K562 (cell line): Measurements from ENCODE around the gene GNG3. TPM values are rescaled to one million over a fixed set of nuclear protein-coding genes. Genes with fewer than 3 reads are reported as not detected.

Experiments
- ATAC-seq: fragments of 200-7000 bp; cut with Tn5 transposase; 3 replicates; pipeline ENCODE4 v1.9.1; 2020; ENCODE audit warnings: moderate library complexity
- BruUV-seq: library from RNA; stranded (reverse); fragments of 400-500 nt; replicated peaks from 2 replicates; lab custom pipeline; 2021; lab: Mats Ljungman, UMichigan
- CTCF ChIA-PET: fragments of 300-600 bp; formaldehyde crosslinking; extraction: SDS; loops from one replicate; lab custom pipeline; 2021; ENCODE audit warnings: low intra/inter-chr PET ratio; lab: Yijun Ruan, JAX
- POLR2A ChIA-PET: fragments of 300-600, 350-650 bp; sonication (Branson Sonifier 250); formaldehyde crosslinking; extraction: SDS; loops from one replicate; lab custom pipeline; 2021; ENCODE audit warnings: antibody characterized with exemption, inconsistent platforms; lab: Yijun Ruan, JAX
- DNase-seq, 4 experiments: peaks; one replicate each; pipeline versions ENCODE4 v3.0.0 to v3.0.0-alpha.2; 2011 to 2018; ENCODE audit warnings: low spot score in 3 of 4, mixed read lengths in 3 of 4; ENCODE audit errors: extremely low read depth in 1 of 4
- FAIRE-seq: peaks from 2 replicates; lab custom pipeline; 2011; peaks lifted over from hg19 to GRCh38; lab: Jason Lieb, UNC
- H2AFZ ChIP-seq: 2 replicates; pipeline ENCODE4 v1.6.0; 2011; ENCODE audit warnings: low read depth, low read length, control low read depth, inconsistent platforms
- H3K27ac ChIP-seq: fragments of 200-600 bp; 3 replicates; pipeline ENCODE4 v1.8.0; 2011; ENCODE audit warnings: low read depth, mild to moderate bottlenecking, control low read depth, inconsistent platforms, low read length, moderate library complexity, mixed read lengths; ENCODE audit errors: extremely low read depth
- H3K27me3 ChIP-seq, 2 experiments: fragments of 300-600 bp in 1 of 2; 2 replicates in 1 of 2; 3 replicates in 1 of 2; pipeline versions ENCODE4 v1.6.0 to v1.8.0; 2011; ENCODE audit warnings: inconsistent platforms in 2 of 2, low read length in 2 of 2, mild to moderate bottlenecking in 1 of 2, mixed read lengths in 1 of 2, moderate library complexity in 1 of 2; ENCODE audit not compliant: control insufficient read depth in 2 of 2, insufficient read depth in 2 of 2
- H3K36me3 ChIP-seq: fragments of 300-600 bp; 3 replicates; pipeline ENCODE4 v1.8.0; 2011; ENCODE audit warnings: mild to moderate bottlenecking, low read length, inconsistent platforms; ENCODE audit not compliant: control insufficient read depth, insufficient read depth
- H3K4me1 ChIP-seq, 2 experiments: fragments of 200-600 bp in 1 of 2; replicated peaks in 1 of 2; 2 replicates in 1 of 2; 3 replicates in 1 of 2; pipeline versions ENCODE4 v1.5.1 to v1.8.0; 2011; ENCODE audit warnings: inconsistent platforms in 2 of 2, low read length in 2 of 2, mild to moderate bottlenecking in 1 of 2, mixed read lengths in 1 of 2, moderate library complexity in 1 of 2; ENCODE audit not compliant: control insufficient read depth in 2 of 2, insufficient read depth in 2 of 2
- H3K4me2 ChIP-seq: 2 replicates; pipeline ENCODE4 v1.6.1; 2011; ENCODE audit warnings: low read length, control low read depth, inconsistent platforms, mixed read lengths; ENCODE audit not compliant: insufficient read depth
- H3K4me3 ChIP-seq: fragments of 200-600 bp; sonication (generic), shearing (Covaris generic); 2 replicates; pipeline ENCODE4 v1.5.1; 2016; ENCODE audit warnings: control low read depth, inconsistent platforms
- H3K79me2 ChIP-seq: fragments of 200-600 bp; 3 replicates; pipeline ENCODE4 v1.8.0; 2011; ENCODE audit warnings: low read length, inconsistent platforms; ENCODE audit not compliant: control insufficient read depth, insufficient read depth
- H3K9ac ChIP-seq, 2 experiments: 2 replicates each; pipeline versions ENCODE4 v1.6.0 to v1.6.1; 2011; ENCODE audit warnings: low read depth in 2 of 2, low read length in 2 of 2, control low read depth in 1 of 2, inconsistent platforms in 1 of 2, mild to moderate bottlenecking in 1 of 2, mixed read lengths in 1 of 2; ENCODE audit not compliant: insufficient read depth in 1 of 2
- H3K9me1 ChIP-seq: one replicate; pipeline ENCODE4 v1.6.0; 2011; ENCODE audit warnings: inconsistent platforms, mild to moderate bottlenecking, low read length, moderate library complexity; ENCODE audit not compliant: control insufficient read depth, insufficient read depth
- H3K9me3 ChIP-seq: replicated peaks from 2 replicates; pipeline ENCODE4 v1.5.1; 2011; ENCODE audit warnings: low read depth, low read length, inconsistent platforms; ENCODE audit not compliant: control insufficient read depth, insufficient read depth
- H4K20me1 ChIP-seq: replicated peaks from 2 replicates; pipeline ENCODE4 v1.6.1; 2011; ENCODE audit warnings: low read length, inconsistent platforms, mixed read lengths; ENCODE audit not compliant: control insufficient read depth, insufficient read depth
- CBX5 ChIP-seq: IDR thresholded peaks from 2 replicates; pipeline ENCODE4 v1.6.1; 2014; ENCODE audit warnings: low read depth, borderline replicate concordance
- CC2D1A ChIP-seq: fragments of 450-650 bp; IDR thresholded peaks from 2 replicates; pipeline ENCODE4 v1.6.1; 2017; ENCODE audit warnings: mild to moderate bottlenecking
- DEAF1 ChIP-seq: fragments of 450-650 bp; formaldehyde crosslinking; IDR thresholded peaks from 2 replicates; pipeline ENCODE4 v1.4.0; 2020; ENCODE audit warnings: mild to moderate bottlenecking, moderate library complexity
- HDAC6 ChIP-seq: IDR thresholded peaks from 2 replicates; pipeline ENCODE4 v1.6.1; 2012; ENCODE audit warnings: low read depth, mild to moderate bottlenecking, control low read depth, inconsistent platforms, low read length, moderate library complexity
- HIVEP1 ChIP-seq: fragments of 250-450 bp; sonication (Bioruptor Pico); IDR thresholded peaks from 2 replicates; pipeline ENCODE4 v1.4.0; 2020; ENCODE audit warnings: mild to moderate bottlenecking
- MAFK ChIP-seq: IDR thresholded peaks from 2 replicates; pipeline ENCODE4 v1.6.1; 2011; ENCODE audit warnings: low read length, improper control_type of control experiment
- MAZ ChIP-seq, 2 experiments: fragments of 450-650 bp in 1 of 2; sonication (generic) in 1 of 2; formaldehyde crosslinking; IDR thresholded peaks in 1 of 2; conservative IDR thresholded peaks in 1 of 2; 2 replicates each; pipeline versions ENCODE4 v1.4.0 to v1.5.0; 2020; ENCODE audit warnings: mild to moderate bottlenecking in 1 of 2, missing genetic modification reagents in 1 of 2
- MEIS2 ChIP-seq: fragments of 450-650 bp; IDR thresholded peaks from 2 replicates; pipeline ENCODE4 v1.6.1; 2014; ENCODE audit warnings: mild to moderate bottlenecking; ENCODE audit not compliant: partially characterized antibody
- NCOA4 ChIP-seq: fragments of 450-650 bp; IDR thresholded peaks from 2 replicates; pipeline ENCODE4 v1.6.1; 2018; ENCODE audit warnings: mild to moderate bottlenecking; ENCODE audit not compliant: partially characterized antibody
- REST ChIP-seq, 2 experiments: fragments of 450-650 bp; formaldehyde crosslinking in 1 of 2; IDR thresholded peaks; 2 replicates each; pipeline versions ENCODE4 v1.4.0 to v1.6.1; 2014 to 2020; ENCODE audit warnings: mild to moderate bottlenecking in 2 of 2, borderline replicate concordance in 1 of 2, low read depth in 1 of 2
- ZNF436 ChIP-seq: fragments of 250-450, 450-650 bp; sonication (Bioruptor Pico); formaldehyde crosslinking; IDR thresholded peaks from 2 replicates; pipeline ENCODE4 v1.7.0; 2020; ENCODE audit warnings: mild to moderate bottlenecking
- WGBS: fragments of 100-300 bp; shearing (Covaris generic); methylation state at CpG from one replicate; pipeline ENCODE4 v1.1.6; 2016; ENCODE audit warnings: low coverage, mixed read lengths; ENCODE audit not compliant: insufficient coverage; ENCODE audit errors: missing lambda C conversion rate; 5-methylcytosine and 5-hydroxymethylcytosine counted together
- in situ Hi-C: fragments of 300-500 bp; cut with MboI; formaldehyde crosslinking; loops from 4 replicates; pipeline ENCODE4 v1.15.0; 2018; ENCODE audit warnings: inconsistent platforms, mixed read lengths
- intact Hi-C: fragments of 100-400 bp; cut with micrococcal nuclease; formaldehyde crosslinking; loops from 2 replicates; pipeline ENCODE4 v1.14.2; 2022
- polyA plus RNA-seq, 8 experiments: library from polyadenylated mRNA; depleted of rRNA in 4 of 8; stranded (reverse) in 5 of 8; unstranded in 3 of 8; fragments of >200 nt; fragmentation: Nextera tagmentation in 2 of 8; fragmentation: Illumina TruSeq in 1 of 8; extraction: Ambion mirVana in 2 of 8; extraction: Trizol in 1 of 8; gene quantifications; 2 replicates each; pipeline versions ENCODE4 v1.2.1 to v1.2.3, GENCODE V29; 2011 to 2014; ENCODE audit warnings: inconsistent platforms in 1 of 8, missing spikeins in 1 of 8
- total RNA-seq, 7 experiments: library from RNA; depleted of rRNA in 6 of 7; stranded (reverse); fragments of >200 nt in 6 of 7; fragmentation: Illumina TruSeq in 2 of 7; extraction: Trizol in 2 of 7; gene quantifications; 2 replicates each; pipeline versions ENCODE4 v1.2.1 to v1.2.3, GENCODE V29; 2011 to 2021; ENCODE audit warnings: low replicate concordance in 1 of 7

Gene GNG3
- total and polyA plus RNA-seq, 9 of the 15 experiments (the other 6 are each of a cell fraction or from before 2014, with no cell fraction given) = 0.07 TPM; not detected in 8

GRCh38 chr11:62694455-62695167 is 12.9 kb upstream of the GNG3 start (continued):
- TF ChIP-seq DEAF1 (CRISPR knock-in tag) = peak; percentile 66
- TF ChIP-seq NCOA4 = no peak
- no peak for TF ChIP-seq ZNF436 (CRISPR knock-in tag)
- peak; percentile 37 for TF ChIP-seq MEIS2
- TF ChIP-seq HDAC6 = no peak
- TF ChIP-seq MAFK = 0 out of 2 replicates have a peak, but pooled peaks have one; percentile 6
- TF ChIP-seq CC2D1A = peak; percentile 51; the same call in 1 of the 2 replicates
- peak in 1 of 2 experiments; percentile 42; a peak in 1 of 4 replicates for TF ChIP-seq MAZ (CRISPR knock-in tag; conservative IDR thresholded peaks at IDR 0.05 in 1 of 2, IDR thresholded peaks at IDR 0.05 in 1 of 2)

- Histone ChIP-seq H3K4me2 (no peak overlapping the region), H3K9ac (no peak overlapping the region), H3K27ac (no peak overlapping the region), H3K9me3 (no peaks in the 10 kb centered on the region), H3K36me3 (peaks cover 42% of the 10 kb centered on the region), H3K27me3 (no peaks in the 10 kb centered on the region), H4K20me1 (peaks cover 3% of the 10 kb centered on the region; the same call in 1 of the 2 replicates), H3K79me2 (peaks cover 14% of the 10 kb centered on the region), H3K4me1 (peaks cover 13 to 18% of the 10 kb centered on the region in 2 experiments), H3K9me1 (peaks cover under 1% of the 10 kb centered on the region), H3K4me3 (no peak overlapping the region), H2AFZ (no peak overlapping the region)
- no TSS peak for BruUV-seq
- ATAC-seq (no peak), DNase-seq (no peak), FAIRE-seq (no peak)
- CTCF ChIA-PET = no interaction called here
- in situ Hi-C loops = no loop called here
- WGBS = 97% methylated on average over 7 of the region's 11 CpGs
- intact Hi-C loops = no loop called here
- POLR2A ChIA-PET = interaction anchor here (0.6 to 1.4 kb wide), 2 partner anchors 13 to 27 kb away, joined by 3 to 4 read pairs; partner anchors contain the start of gene LRRN4CL
- TF ChIP-seq HIVEP1 (CRISPR knock-in tag) (no peak), REST (IDR thresholded peaks at IDR 0.05; ENCODE audit: borderline replicate concordance) (no peak), REST (CRISPR knock-in tag; IDR thresholded peaks at IDR 0.05; ENCODE audit: low read depth) (no peak), CBX5 (no peak)
These were observed 5.2 kb upstream of the GNG3 start for GRCh38 chr11:62702246-62702645.
